GM19351 (cell line): ENCODE data around the gene ATXN2L.
A peak's percentile ranks its signal among the peaks of the same experiment; 100 is the strongest.
"Not testable (repeated sequence)": the region's sequence is repeated elsewhere in the genome, so short reads cannot be mapped to it uniquely, and the experiment has no call there.

Experiments
- ATAC-seq: cut with Tn5 transposase; IDR thresholded peaks from one replicate; pipeline ENCODE4 v1.9.1; 2021; ENCODE audit warnings: mild to moderate bottlenecking, moderate library complexity; ENCODE audit not compliant: unreplicated experiment

The ATXN2L gene

GRCh38 chr16:28822520-28823290, at the start of gene ATXN2L:
ATXN2L (plus strand) TSS chr16:28822999; CDS start chr16:28823260, 261 bp downstream.
- ATAC-seq, result peak; percentile 36

GRCh38 chr16:28781697-28782096, 41.1 kb upstream of the ATXN2L start:
- ATAC-seq, result not testable (repeated sequence)

- not testable (repeated sequence) for ATAC-seq
Measured at GRCh38 chr16:28782357-28782756, 40.4 kb upstream of the ATXN2L start.

- ATAC-seq, result not testable (repeated sequence)
Measured at GRCh38 chr16:28802235-28803019, 20.4 kb upstream of the ATXN2L start.

GRCh38 chr16:28807445-28808120, 15.2 kb upstream of the ATXN2L start:
- ATAC-seq, result not testable (repeated sequence)

- ATAC-seq, result no peak
Measured at GRCh38 chr16:28820016-28820415, 2.8 kb upstream of the ATXN2L start.

- ATAC-seq, result not testable (repeated sequence)
Measured at GRCh38 chr16:28820546-28820945, 2.3 kb upstream of the ATXN2L start.

- ATAC-seq, result no peak
Measured at GRCh38 chr16:28821874-28822519, 802 bp upstream of the ATXN2L start.

- ATAC-seq, result peak; percentile 28
Measured at GRCh38 chr16:28823291-28823872, 583 bp downstream of the ATXN2L start.

- peak; percentile 65 for ATAC-seq
Measured at GRCh38 chr16:28823873-28824716, 1.3 kb downstream of the ATXN2L start.

- ATAC-seq, result no peak
Measured at GRCh38 chr16:28824717-28824973, 1.8 kb downstream of the ATXN2L start.

GRCh38 chr16:28826141-28826540, 3.3 kb downstream of the ATXN2L start:
- no peak for ATAC-seq

- no peak for ATAC-seq
Measured at GRCh38 chr16:28829747-28830146, 6.9 kb downstream of the ATXN2L start.

GRCh38 chr16:28830531-28830930, 7.7 kb downstream of the ATXN2L start:
- ATAC-seq, result no peak

- no peak for ATAC-seq
Measured at GRCh38 chr16:28834349-28834748, 11.6 kb downstream of the ATXN2L start.

- ATAC-seq, result no peak
Measured at GRCh38 chr16:28834873-28835863, 12.4 kb downstream of the ATXN2L start.

- ATAC-seq, result no peak
Measured at GRCh38 chr16:28835864-28836760, 13.3 kb downstream of the ATXN2L start.

GRCh38 chr16:28836761-28837064, 13.9 kb downstream of the ATXN2L start:
- no peak for ATAC-seq
